SHP77 treated with DMSO at 0.1 percent for 48 hours (cell line): ENCODE measurements around the gene GMPPA.

ENCODE experiments used
- DNase-seq: peaks from one replicate; lab custom pipeline; 2025; lab: John Stamatoyannopoulos, UW

Gene GMPPA

GRCh38 chr2:219506802-219507526, 8.3 kb downstream of the GMPPA start:
- DNase-seq, result no peak

- DNase-seq, result no peak
These were observed 9.1 kb downstream of the GMPPA start for GRCh38 chr2:219507581-219508443.

DNA sequence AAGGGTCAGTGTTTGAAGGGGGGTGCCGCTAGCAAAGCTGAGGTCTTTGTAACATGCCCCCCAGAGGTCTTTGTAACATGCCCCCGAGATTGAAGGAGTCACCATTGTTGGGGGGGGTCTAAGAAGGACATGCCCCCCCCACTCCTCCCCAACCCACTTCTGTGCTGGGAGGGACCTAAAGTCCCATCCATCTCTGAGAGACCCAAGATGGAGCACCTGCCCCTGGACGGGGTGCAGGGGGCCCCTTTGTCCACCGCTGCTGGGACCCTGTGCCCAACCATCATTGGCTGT, 9.7 kb downstream of the GMPPA start:
- DNase-seq, result no peak

- DNase-seq, result no peak
These were observed 10.5 kb downstream of the GMPPA start for GRCh38 chr2:219508971-219509779.

DNA sequence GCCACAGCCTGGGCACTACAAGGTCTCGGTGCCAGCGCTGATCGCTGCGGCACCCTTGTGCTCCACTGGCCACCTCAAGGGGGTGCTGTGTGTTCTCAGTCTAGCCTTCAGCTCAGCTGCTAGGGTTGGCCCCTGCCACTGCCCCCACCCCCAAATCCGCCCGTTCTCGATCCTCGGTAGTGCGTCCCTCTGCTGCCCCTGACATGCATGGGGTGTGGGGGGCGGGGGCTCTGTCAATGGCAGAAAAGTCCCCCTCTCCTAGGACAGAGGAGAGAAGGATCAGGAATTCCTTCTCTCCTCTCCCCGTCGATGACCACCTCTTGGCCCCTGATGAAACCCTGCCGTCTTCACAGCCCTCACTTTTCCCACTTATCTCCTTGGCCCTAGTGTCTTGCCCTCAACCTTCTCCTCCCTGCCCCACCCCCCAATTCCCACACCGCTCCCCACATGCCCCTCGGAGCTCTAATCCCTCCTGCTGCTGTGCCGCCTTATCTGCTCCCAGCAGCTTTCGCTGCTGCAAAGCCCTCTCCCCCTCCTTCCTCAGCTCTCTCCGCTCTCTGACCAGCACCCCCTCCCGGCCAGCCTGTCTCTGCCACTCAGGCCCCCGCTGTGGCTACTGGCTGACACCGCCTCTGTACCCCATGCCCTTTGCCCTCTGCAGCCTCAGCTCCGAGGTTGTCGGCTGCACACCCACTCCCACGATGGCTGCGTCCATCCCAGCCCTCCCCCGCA, 11.3 kb downstream of the GMPPA start:
- peak; percentile 17 for DNase-seq

- DNase-seq, result no peak
These were observed 11.9 kb downstream of the GMPPA start for GRCh38 chr2:219510512-219511135.

DNA sequence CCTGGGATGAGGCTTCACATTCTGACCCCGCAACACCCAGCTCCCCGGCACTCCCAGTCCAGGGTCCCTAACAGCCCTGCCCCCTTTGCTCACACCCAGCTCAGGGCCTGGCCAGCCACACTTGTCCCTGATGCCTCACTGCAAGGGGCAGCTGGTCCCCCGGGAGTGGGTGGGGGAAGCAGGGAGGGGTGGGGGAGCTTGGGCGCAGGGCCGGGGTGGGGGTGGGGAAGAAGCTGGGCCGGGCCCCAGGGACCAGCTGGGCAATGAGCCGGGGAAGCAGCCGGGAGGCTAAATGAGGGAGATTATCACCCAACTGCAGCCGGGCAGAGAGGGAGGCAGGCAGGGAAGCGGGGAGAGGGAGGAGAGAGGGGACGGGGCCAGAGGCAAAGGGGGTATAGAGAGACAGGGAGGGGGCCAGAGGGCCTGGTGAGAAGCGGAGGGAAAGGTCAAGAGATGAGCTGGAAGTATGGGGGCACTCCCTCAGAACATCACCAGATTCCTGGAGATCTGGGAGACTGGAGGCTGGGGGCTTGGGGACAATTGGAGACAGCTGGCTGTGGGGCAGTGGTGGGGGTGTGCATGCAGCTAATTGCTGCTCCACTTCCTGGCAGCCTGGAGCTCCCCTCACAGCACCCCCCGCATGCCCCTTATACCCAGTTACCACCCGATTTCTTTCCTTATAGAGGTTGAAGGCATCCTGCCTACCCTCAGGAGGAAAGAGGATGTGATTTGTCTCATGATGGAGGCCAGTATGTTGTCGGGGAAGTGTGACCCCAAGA, 13.0 kb downstream of the GMPPA start:
- no peak for DNase-seq

- DNase-seq, result no peak
These were observed 14.0 kb downstream of the GMPPA start for GRCh38 chr2:219512524-219513216.

- DNase-seq, result no peak
These were observed 15.1 kb downstream of the GMPPA start for GRCh38 chr2:219513787-219514186.

- DNase-seq, result no peak
These were observed 15.6 kb downstream of the GMPPA start, which contains the start of gene ASIC4 for GRCh38 chr2:219514196-219514761. TSS of gene ASIC4 (plus strand) at chr2:219514482. CDS start at chr2:219514725, 243 bp downstream.

- no peak for DNase-seq
These were observed 16.1 kb downstream of the GMPPA start for GRCh38 chr2:219514836-219515235.

- DNase-seq, result no peak
These were observed 17.4 kb downstream of the GMPPA start for GRCh38 chr2:219515874-219516629.

- no peak for DNase-seq
These were observed 18.2 kb downstream of the GMPPA start for GRCh38 chr2:219516888-219517287.

- DNase-seq, result no peak
These were observed 19.5 kb downstream of the GMPPA start for GRCh38 chr2:219517954-219518778.

DNA sequence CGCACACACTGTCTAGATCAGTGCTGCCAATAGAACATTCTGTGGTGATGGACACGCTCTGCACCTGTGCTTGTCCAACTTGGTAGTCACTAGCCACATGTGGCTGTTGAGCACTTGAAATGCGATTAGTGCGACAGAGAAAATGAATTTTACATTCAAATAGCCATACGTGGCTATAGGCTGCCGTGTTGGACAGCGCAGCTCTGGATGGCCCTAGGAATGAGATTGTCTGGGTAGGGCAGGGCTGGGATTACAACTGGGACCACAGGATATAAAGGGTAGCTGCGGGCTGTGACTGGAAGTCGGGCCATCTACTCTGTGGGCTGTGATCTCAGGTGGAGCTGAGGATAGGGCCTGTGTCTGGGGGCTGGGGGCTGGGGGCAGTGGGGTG, 20.8 kb downstream of the GMPPA start:
- DNase-seq, result no peak

DNA sequence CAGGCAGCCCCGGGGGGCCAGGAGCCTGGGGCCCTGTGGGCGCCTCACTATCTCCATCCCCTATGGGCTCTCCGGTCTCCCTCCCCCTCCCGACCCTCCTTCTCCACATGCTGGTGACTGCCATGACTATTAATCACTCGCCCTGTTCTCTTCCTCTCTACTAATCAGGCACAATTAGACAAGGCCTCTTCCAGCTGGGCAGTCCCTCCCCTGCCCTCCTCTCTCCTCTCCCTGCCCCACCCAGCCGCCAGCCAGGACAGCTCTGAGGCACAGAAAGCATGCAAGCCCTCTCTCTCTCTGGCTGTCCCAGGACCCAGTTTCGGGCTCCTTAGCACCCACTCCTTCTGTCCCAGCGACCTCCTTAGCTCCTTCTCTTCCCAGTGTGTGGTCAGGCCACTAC, 21.4 kb downstream of the GMPPA start:
- no peak for DNase-seq

DNA sequence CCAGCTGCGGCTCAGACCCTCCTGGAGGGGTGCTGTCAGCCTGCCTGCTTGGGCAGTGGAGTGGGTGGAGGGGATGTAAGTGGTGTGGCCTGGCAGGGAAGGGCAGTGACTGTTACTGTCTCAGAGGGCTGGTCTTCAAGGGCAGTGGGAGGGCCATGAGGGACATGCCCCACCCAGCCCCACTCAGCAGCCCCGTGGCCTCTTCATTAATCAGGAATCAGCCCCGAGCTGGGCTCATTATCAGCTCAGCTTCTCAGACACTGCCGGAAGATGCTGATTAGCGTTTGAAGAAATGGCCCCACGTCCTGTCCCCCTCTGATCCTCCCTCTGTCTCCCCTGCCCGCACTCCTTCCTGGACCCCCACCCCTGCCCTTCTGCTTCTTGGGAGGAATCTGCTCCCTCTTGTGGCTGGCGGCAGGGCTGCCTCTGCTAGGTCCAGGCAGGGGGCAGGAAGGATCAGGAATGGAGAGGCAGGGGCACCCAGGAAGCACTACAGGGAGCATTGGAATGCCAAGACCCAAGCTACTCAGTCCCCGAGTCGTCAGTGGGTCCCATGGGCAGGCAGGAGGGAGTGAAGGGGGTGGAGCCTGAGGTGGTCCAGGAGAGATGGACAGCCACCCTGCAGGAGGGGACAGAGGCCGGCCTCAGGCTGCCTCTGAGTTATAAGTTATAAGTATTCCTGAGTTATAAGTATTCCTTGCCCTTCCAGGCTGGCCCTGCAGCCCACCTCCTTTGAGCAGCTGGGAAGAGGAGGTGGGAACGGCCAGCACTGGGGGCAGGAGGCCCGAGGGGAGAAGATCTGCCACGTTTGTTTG, 22.6 kb downstream of the GMPPA start:
- peak; percentile 19 for DNase-seq
